Measurements from ENCODE around the gene SLC35F2. TPM values are rescaled to one million over a fixed set of nuclear protein-coding genes. Genes with fewer than 3 reads are reported as not detected.
"Not testable (repeated sequence)": the region's sequence is repeated elsewhere in the genome, so short reads cannot be mapped to it uniquely, and the experiment has no call there.

SLC35F2 gene
- total RNA-seq, 2 donors from 2014 or later, result 18.8 to 23.6 TPM

- no peak overlapping the region for H3K27ac Mint-ChIP-seq
- TF ChIP-seq, protein P1, sequence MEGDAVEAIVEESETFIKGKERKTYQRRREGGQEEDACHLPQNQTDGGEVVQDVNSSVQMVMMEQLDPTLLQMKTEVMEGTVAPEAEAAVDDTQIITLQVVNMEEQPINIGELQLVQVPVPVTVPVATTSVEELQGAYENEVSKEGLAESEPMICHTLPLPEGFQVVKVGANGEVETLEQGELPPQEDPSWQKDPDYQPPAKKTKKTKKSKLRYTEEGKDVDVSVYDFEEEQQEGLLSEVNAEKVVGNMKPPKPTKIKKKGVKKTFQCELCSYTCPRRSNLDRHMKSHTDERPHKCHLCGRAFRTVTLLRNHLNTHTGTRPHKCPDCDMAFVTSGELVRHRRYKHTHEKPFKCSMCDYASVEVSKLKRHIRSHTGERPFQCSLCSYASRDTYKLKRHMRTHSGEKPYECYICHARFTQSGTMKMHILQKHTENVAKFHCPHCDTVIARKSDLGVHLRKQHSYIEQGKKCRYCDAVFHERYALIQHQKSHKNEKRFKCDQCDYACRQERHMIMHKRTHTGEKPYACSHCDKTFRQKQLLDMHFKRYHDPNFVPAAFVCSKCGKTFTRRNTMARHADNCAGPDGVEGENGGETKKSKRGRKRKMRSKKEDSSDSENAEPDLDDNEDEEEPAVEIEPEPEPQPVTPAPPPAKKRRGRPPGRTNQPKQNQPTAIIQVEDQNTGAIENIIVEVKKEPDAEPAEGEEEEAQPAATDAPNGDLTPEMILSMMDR (conservative IDR thresholded peaks at IDR 0.05), result no peak
- H3K36me3 Mint-ChIP-seq (ENCODE audit: low read depth), result no peaks in the 10 kb centered on the region
- no peak overlapping the region for H3K9ac ChIP-seq (ENCODE audit: extremely low read depth, low read length, poor library complexity, severe bottlenecking)
- H3K4me1 ChIP-seq (ENCODE audit: control insufficient read depth, insufficient read depth, low read length), result no peaks in the 10 kb centered on the region
- no peaks in the 10 kb centered on the region for H3K36me3 ChIP-seq (ENCODE audit: control insufficient read depth, insufficient read depth, low read length)
- H3K4me3 ChIP-seq (ENCODE audit: low read length), result no peak overlapping the region
- H3K9me3 Mint-ChIP-seq, result no peaks in the 10 kb centered on the region
- peaks cover 6% of the 10 kb centered on the region for H3K27me3 Mint-ChIP-seq (ENCODE audit: insufficient read depth)
- peaks cover 5% of the 10 kb centered on the region for H3K4me1 Mint-ChIP-seq
- H3K27me3 ChIP-seq (ENCODE audit: control insufficient read depth, insufficient read depth, low read length, poor library complexity, severe bottlenecking), result no peaks in the 10 kb centered on the region
- 95 to 96% methylated on average over 4 of the region's 4 CpGs for WGBS, 2 experiments (ENCODE audit: insufficient coverage in 1 of 2, insufficient read length in 1 of 2)
- H3K4me3 Mint-ChIP-seq, result no peak overlapping the region
- no peak for DNase-seq
- no peaks in the 10 kb centered on the region for H3K9me3 ChIP-seq (ENCODE audit: control insufficient read depth, low read length)
- no peak overlapping the region for H3K27ac ChIP-seq (ENCODE audit: low read depth, low read length)
Observed at GRCh38 chr11:107864591-107864990, 6.0 kb upstream of the SLC35F2 start.

DNA sequence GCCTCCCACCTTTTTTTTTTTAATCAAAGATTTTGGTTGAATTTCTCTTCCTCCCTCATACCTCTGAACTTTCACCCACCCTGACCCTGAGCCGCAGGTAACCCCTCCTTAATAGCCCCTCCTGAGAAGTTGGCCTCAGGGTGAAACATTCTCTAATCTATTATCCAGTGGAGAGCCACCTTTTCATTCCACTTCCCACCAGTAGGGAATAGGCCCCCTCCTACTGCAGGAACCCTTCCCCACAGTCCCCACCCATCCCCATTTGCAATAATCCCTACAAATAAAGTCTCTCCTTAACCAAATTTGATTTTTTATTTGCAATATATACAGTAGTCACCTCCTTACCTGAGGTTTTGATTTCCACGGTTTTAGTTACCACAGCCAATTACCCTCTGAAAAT lies 2.1 kb upstream of the SLC35F2 start:
- H3K27ac ChIP-seq (ENCODE audit: low read depth, low read length), result no peak overlapping the region
- Mint-ChIP-seq H3K4me3 (peak overlapping the region; percentile 92), H3K4me1 (peaks cover 14% of the 10 kb centered on the region), H3K36me3 (ENCODE audit: low read depth) (peaks cover 2% of the 10 kb centered on the region), H3K27me3 (ENCODE audit: insufficient read depth) (peaks cover 25% of the 10 kb centered on the region), H3K27ac (no peak overlapping the region), H3K9me3 (no peaks in the 10 kb centered on the region)
- 88% methylated on average over 1 of the region's 2 CpGs; no CpG with 5 or more reads in 1 of the 2 experiments for WGBS, 2 experiments (ENCODE audit: insufficient coverage in 1 of 2, insufficient read length in 1 of 2)
- DNase-seq, result no peak
- H3K4me3 ChIP-seq (ENCODE audit: low read length), result no peak overlapping the region
- TF ChIP-seq, protein P1 (conservative IDR thresholded peaks at IDR 0.05), result peak; percentile 55
- no peaks in the 10 kb centered on the region for H3K27me3 ChIP-seq (ENCODE audit: control insufficient read depth, insufficient read depth, low read length, poor library complexity, severe bottlenecking)
- H3K36me3 ChIP-seq (ENCODE audit: control insufficient read depth, insufficient read depth, low read length), result no peaks in the 10 kb centered on the region
- H3K4me1 ChIP-seq (ENCODE audit: control insufficient read depth, insufficient read depth, low read length), result no peaks in the 10 kb centered on the region
- H3K9ac ChIP-seq (ENCODE audit: extremely low read depth, low read length, poor library complexity, severe bottlenecking), result no peak overlapping the region
- H3K9me3 ChIP-seq (ENCODE audit: control insufficient read depth, low read length), result no peaks in the 10 kb centered on the region

DNA sequence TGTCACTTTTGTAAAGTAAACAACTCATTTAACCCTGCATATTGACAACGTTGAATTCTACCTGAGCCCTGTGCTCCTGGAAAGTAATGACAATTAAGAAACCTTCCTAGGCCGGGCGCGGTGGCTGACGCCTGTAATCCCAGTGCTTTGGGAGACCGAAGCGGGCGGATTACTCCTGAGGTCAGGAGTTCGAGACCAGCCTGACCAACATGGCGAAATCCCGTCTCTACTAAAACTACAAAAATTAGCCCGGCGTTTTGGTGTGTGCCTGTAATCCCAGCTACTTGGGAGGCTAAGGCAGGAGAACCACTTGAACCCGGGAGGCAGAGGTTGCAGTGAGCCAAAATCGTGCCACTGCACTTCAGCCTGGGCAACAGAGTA lies 1.6 kb upstream of the SLC35F2 start:
- not testable (repeated sequence) for H3K27ac Mint-ChIP-seq; H3K4me1 ChIP-seq (ENCODE audit: control insufficient read depth, insufficient read depth, low read length); H3K36me3 Mint-ChIP-seq (ENCODE audit: low read depth); H3K27ac ChIP-seq (ENCODE audit: low read depth, low read length); H3K27me3 ChIP-seq (ENCODE audit: control insufficient read depth, insufficient read depth, low read length, poor library complexity, severe bottlenecking); H3K36me3 ChIP-seq (ENCODE audit: control insufficient read depth, insufficient read depth, low read length); H3K9me3 Mint-ChIP-seq; H3K9me3 ChIP-seq (ENCODE audit: control insufficient read depth, low read length); DNase-seq; H3K9ac ChIP-seq (ENCODE audit: extremely low read depth, low read length, poor library complexity, severe bottlenecking)
- Mint-ChIP-seq H3K27me3 (ENCODE audit: insufficient read depth) (peaks cover 25% of the 10 kb centered on the region), H3K4me3 (peak overlapping the region; percentile 92), H3K4me1 (peaks cover 14% of the 10 kb centered on the region)
- 88 to 89% methylated on average over 13 to 15 of the region's 15 CpGs for WGBS, 2 experiments (ENCODE audit: insufficient coverage in 1 of 2, insufficient read length in 1 of 2)
- peak overlapping the region; percentile 82 for H3K4me3 ChIP-seq (ENCODE audit: low read length)

Data from endodermal cell (in vitro differentiated cells).